A549 (cell line): ENCODE measurements around the gene KRTAP5-8.

Experiments
- BHLHE40 ChIP-seq: IDR thresholded peaks from 2 replicates; pipeline ENCODE4 v1.6.1; 2012; ENCODE audit warnings: low read depth, low read length, inconsistent platforms
- CTCF ChIP-seq: fragments of >200 bp; sonication (Bioruptor Twin); formaldehyde crosslinking; IDR thresholded peaks from 3 replicates; pipeline ENCODE4 v1.5.1; 2016
- EP300 ChIP-seq, 2 experiments: fragments of >200 bp; sonication (Bioruptor Twin); formaldehyde crosslinking; IDR thresholded peaks; 2 replicates in 1 of 2; 3 replicates in 1 of 2; pipeline ENCODE4 v1.6.1; 2016 to 2017
- GATA3 ChIP-seq: IDR thresholded peaks from 2 replicates; pipeline ENCODE4 v1.6.1; 2012; ENCODE audit warnings: borderline replicate concordance
- HDAC2 ChIP-seq: fragments of 200-600 bp; sonication (generic); IDR thresholded peaks from 2 replicates; pipeline ENCODE4 v1.6.1; 2016
- JUN ChIP-seq, 2 experiments: fragments of >200 bp; sonication (Bioruptor Twin); formaldehyde crosslinking; IDR thresholded peaks; 2 replicates in 1 of 2; 3 replicates in 1 of 2; pipeline ENCODE4 v1.6.1; 2016 to 2017
- MAX ChIP-seq: IDR thresholded peaks from 2 replicates; pipeline ENCODE4 v1.6.1; 2012
- MYC ChIP-seq: IDR thresholded peaks from 2 replicates; pipeline ENCODE4 v1.6.1; 2012; ENCODE audit warnings: mild to moderate bottlenecking, inconsistent platforms, low read length, improper control_type of control experiment, borderline replicate concordance
- NFE2L2 ChIP-seq: fragments of 150-350 bp; conservative IDR thresholded peaks from 2 replicates; pipeline ENCODE4 v1.6.1; 2014; ENCODE audit warnings: low read length
- POLR2A ChIP-seq: IDR thresholded peaks from 2 replicates; pipeline ENCODE4 v1.6.1; 2012; ENCODE audit warnings: mild to moderate bottlenecking, low read length
- RAD21 ChIP-seq, 2 experiments: fragments of >200 bp in 1 of 2; sonication (Bioruptor Twin) in 1 of 2; formaldehyde crosslinking in 1 of 2; IDR thresholded peaks in 1 of 2; conservative IDR thresholded peaks in 1 of 2; 2 replicates in 1 of 2; 3 replicates in 1 of 2; pipeline ENCODE4 v1.6.1; 2012 to 2018; ENCODE audit warnings: inconsistent platforms in 1 of 2
- REST ChIP-seq: fragments of 200-600 bp; sonication (generic); IDR thresholded peaks from 2 replicates; pipeline ENCODE4 v1.6.1; 2016; ENCODE audit warnings: antibody characterized with exemption, mild to moderate bottlenecking, moderate library complexity
- RFX5 ChIP-seq: fragments of 450-650 bp; IDR thresholded peaks from 2 replicates; pipeline ENCODE4 v1.7.1; 2014; ENCODE audit warnings: antibody characterized with exemption, mild to moderate bottlenecking, moderate library complexity
- USF2 ChIP-seq: fragments of 450-650 bp; IDR thresholded peaks from 2 replicates; pipeline ENCODE4 v1.6.1; 2014; ENCODE audit warnings: antibody characterized with exemption

GRCh38 chr11:71544525-71545214 is 6.8 kb downstream of the KRTAP5-8 start:
- TF ChIP-seq RAD21 (conservative IDR thresholded peaks at IDR 0.05 in 1 of 2, IDR thresholded peaks at IDR 0.05 in 1 of 2) = no peak
- no peak for TF ChIP-seq CTCF
- TF ChIP-seq REST = no peak
- TF ChIP-seq EP300 (IDR thresholded peaks at IDR 0.05) = no peak
- TF ChIP-seq HDAC2 = no peak
- TF ChIP-seq USF2 = no peak
- TF ChIP-seq JUN (IDR thresholded peaks at IDR 0.05) = no peak
- TF ChIP-seq MYC = no peak
- TF ChIP-seq RFX5 = no peak
- TF ChIP-seq POLR2A = no peak
- TF ChIP-seq BHLHE40 = no peak
- TF ChIP-seq MAX = no peak
- no peak for TF ChIP-seq NFE2L2
- TF ChIP-seq GATA3 = no peak
